Uterus (tissue), 4 donors: ENCODE data around the gene RAI14. TPM values are rescaled to one million over a fixed set of nuclear protein-coding genes. Genes with fewer than 3 reads are reported as not detected.

Source experiments
- DNase-seq, 2 donors: peaks; one replicate each; pipeline ENCODE4 v3.0.0-alpha.2; 2019 to 2020
- H3K27ac ChIP-seq, 2 donors: fragments of 200-600 bp; sonication (generic); 1 replicate in 1 of 2; 2 replicates in 1 of 2; pipeline ENCODE4 v1.5.1; 2016 to 2018
- H3K27me3 ChIP-seq, 2 donors: fragments of 200-600 bp; sonication (generic); one replicate each; pipeline ENCODE4 v1.5.1; 2018 to 2019; ENCODE audit warnings: control low read depth in 1 of 2
- H3K36me3 ChIP-seq, 2 donors: fragments of 200-600 bp; sonication (generic); one replicate each; pipeline ENCODE4 v1.5.1; 2019; ENCODE audit warnings: control low read depth in 1 of 2
- H3K4me1 ChIP-seq, 2 donors: fragments of 200-600 bp; sonication (generic); one replicate each; pipeline ENCODE4 v1.5.1; 2018 to 2019; ENCODE audit warnings: control low read depth in 1 of 2
- H3K4me3 ChIP-seq, 2 donors: fragments of 200-600 bp; sonication (generic); 1 replicate in 1 of 2; 2 replicates in 1 of 2; pipeline ENCODE4 v1.5.1; 2018 to 2019; ENCODE audit warnings: mild to moderate bottlenecking in 1 of 2
- H3K9me3 ChIP-seq, 2 donors: fragments of 200-600 bp; sonication (generic); one replicate each; pipeline ENCODE4 v1.5.1; 2019; ENCODE audit warnings: control low read depth in 1 of 2
- CTCF ChIP-seq, 4 experiments: fragments of 200-600 bp in 2 of 4; fragments of 450-650 bp in 2 of 4; sonication (generic) in 2 of 4; IDR thresholded peaks; one replicate each; pipeline ENCODE4 v1.5.1; 2016 to 2019; ENCODE audit warnings: antibody characterized with exemption in 4 of 4, mild to moderate bottlenecking in 2 of 4, moderate library complexity in 1 of 4
- POLR2A ChIP-seq, 2 donors: fragments of 450-650 bp; IDR thresholded peaks; one replicate each; pipeline ENCODE4 v1.6.1; 2016; ENCODE audit warnings: antibody characterized with exemption in 2 of 2, mild to moderate bottlenecking in 1 of 2, moderate library complexity in 1 of 2
- intact Hi-C: fragments of 100-400 bp; cut with DNase I; formaldehyde crosslinking; loops from one replicate; pipeline ENCODE4 v1.15.1; 2023; ENCODE audit warnings: low total_unique reads
- total RNA-seq, 4 donors: library from RNA; depleted of rRNA in 3 of 4; stranded (reverse); fragments of >200 nt in 3 of 4; gene quantifications; one replicate each; pipeline versions ENCODE4 v1.1.0 to v1.2.4, GENCODE V29; 2014 to 2023
- donor health status: DM: yes; HTN: yes; CAD: no.

Gene RAI14
- total RNA-seq, 4 donors from 2014 or later = 32.4 to 264 (median 117) TPM

DNA sequence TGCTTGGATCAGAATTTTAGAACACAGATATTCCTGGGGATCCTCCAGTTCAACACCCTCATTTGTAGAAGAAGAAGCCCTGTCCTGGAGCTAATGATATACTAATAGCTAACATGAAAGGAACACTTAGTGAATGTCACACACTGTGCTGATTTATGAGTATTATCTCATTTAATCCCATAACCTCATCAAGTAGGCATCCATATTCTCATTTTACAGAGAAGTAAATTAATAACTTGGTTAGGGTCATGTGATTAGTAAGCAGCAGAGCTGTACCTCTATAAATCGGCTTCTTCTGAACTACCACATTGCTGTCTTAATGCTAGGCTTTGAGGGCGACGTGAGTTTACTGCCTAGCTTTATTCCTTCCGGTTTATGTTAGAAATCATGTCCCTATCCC is 188.9 kb downstream of the RAI14 start:
- H3K9me3 ChIP-seq = no peaks in the 10 kb centered on the region
- intact Hi-C loops = no loop called here

DNA sequence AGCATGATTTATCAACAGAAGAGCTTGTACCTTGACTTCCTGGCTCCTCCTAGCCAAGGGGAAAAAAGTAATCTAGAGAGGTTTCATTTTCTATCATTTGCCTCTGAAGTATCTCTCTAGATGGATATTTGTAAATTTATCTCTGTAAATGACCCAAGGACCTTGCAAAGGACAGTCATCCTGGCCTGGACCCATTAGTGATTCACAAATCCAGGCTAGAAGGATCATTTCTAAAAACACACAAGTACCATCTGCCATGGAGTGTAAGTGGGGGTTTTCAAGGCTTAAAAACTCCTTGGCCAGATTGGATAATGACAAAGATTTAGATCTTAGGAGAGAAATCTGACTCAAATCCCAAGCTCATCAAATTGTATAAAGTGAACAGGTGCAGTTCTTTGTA is 190.9 kb downstream of the RAI14 start:
- H3K4me3 ChIP-seq = no peak overlapping the region
- no peaks in the 10 kb centered on the region for H3K9me3 ChIP-seq
- no peak for DNase-seq
- H3K36me3 ChIP-seq = no peaks in the 10 kb centered on the region
- H3K27me3 ChIP-seq = no peaks in the 10 kb centered on the region
- no peak overlapping the region for H3K27ac ChIP-seq
- H3K4me1 ChIP-seq = no peaks in the 10 kb centered on the region
- TF ChIP-seq POLR2A (IDR thresholded peaks at IDR 0.05) = no peak
- TF ChIP-seq CTCF (IDR thresholded peaks at IDR 0.05) = no peak
- intact Hi-C loops = no loop called here

More for the DNA sequence above, 188.9 kb downstream of the RAI14 start:
- no peaks in the 10 kb centered on the region for H3K4me1 ChIP-seq
- no peak overlapping the region for H3K4me3 ChIP-seq
- DNase-seq = no peak
- no peaks in the 10 kb centered on the region for H3K27me3 ChIP-seq
- no peak for TF ChIP-seq POLR2A (IDR thresholded peaks at IDR 0.05)
- no peak for TF ChIP-seq CTCF (IDR thresholded peaks at IDR 0.05)
- no peaks in the 10 kb centered on the region for H3K36me3 ChIP-seq
- no peak overlapping the region for H3K27ac ChIP-seq

- no peak for TF ChIP-seq CTCF (IDR thresholded peaks at IDR 0.05)
- TF ChIP-seq POLR2A (IDR thresholded peaks at IDR 0.05) = no peak
- no peak overlapping the region for H3K4me3 ChIP-seq
- no peak overlapping the region for H3K27ac ChIP-seq
- DNase-seq = no peak
- no peaks in the 10 kb centered on the region for H3K27me3 ChIP-seq
- no peaks in the 10 kb centered on the region for H3K4me1 ChIP-seq
- no peaks in the 10 kb centered on the region for H3K36me3 ChIP-seq
- no peaks in the 10 kb centered on the region for H3K9me3 ChIP-seq
- intact Hi-C loops = no loop called here
Observed at GRCh38 chr5:34847552-34847951, 191.4 kb downstream of the RAI14 start.

GRCh38 chr5:34848230-34848629 is 192.1 kb downstream of the RAI14 start:
- Histone ChIP-seq H3K27me3 (no peaks in the 10 kb centered on the region), H3K36me3 (no peaks in the 10 kb centered on the region), H3K4me1 (no peaks in the 10 kb centered on the region), H3K9me3 (no peaks in the 10 kb centered on the region), H3K27ac (no peak overlapping the region), H3K4me3 (no peak overlapping the region)
- TF ChIP-seq CTCF (IDR thresholded peaks at IDR 0.05) (no peak), POLR2A (IDR thresholded peaks at IDR 0.05) (no peak)
- intact Hi-C loops = no loop called here
- DNase-seq = no peak

DNA sequence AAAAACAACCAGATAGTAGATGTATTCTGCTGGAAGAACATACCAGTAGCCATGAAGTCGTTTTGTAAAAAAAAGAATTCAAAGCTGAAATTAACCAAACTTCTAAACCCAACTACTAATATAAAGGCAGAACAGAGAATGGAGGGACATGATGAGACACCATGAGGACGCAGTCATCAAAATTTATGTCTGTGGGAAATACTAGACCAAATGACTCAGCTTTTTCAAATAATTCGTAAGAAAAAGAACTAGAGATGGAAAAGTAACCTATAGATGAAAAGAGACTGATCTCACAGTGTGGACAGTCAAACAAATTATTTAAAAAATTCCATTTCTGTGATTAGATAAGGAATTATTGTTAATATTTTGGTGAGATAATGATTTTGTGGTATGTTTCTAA is 193.1 kb downstream of the RAI14 start:
- Histone ChIP-seq H3K36me3 (no peaks in the 10 kb centered on the region), H3K4me1 (no peaks in the 10 kb centered on the region), H3K9me3 (no peaks in the 10 kb centered on the region), H3K4me3 (no peak overlapping the region), H3K27ac (no peak overlapping the region), H3K27me3 (no peaks in the 10 kb centered on the region)
- intact Hi-C loops = no loop called here
- TF ChIP-seq CTCF (IDR thresholded peaks at IDR 0.05) (no peak), POLR2A (IDR thresholded peaks at IDR 0.05) (no peak)
- DNase-seq = no peak
